HEK293 (cell line): Measurements from ENCODE around the gene UBE2J2.

Source experiments
- CTCF ChIP-seq: fragments of 450-650 bp; formaldehyde crosslinking; IDR thresholded peaks from 2 replicates; pipeline ENCODE4 v1.5.1; 2016; ENCODE audit warnings: missing biosample characterization, missing genetic modification characterization
- KLF1 ChIP-seq: fragments of 450-650 bp; formaldehyde crosslinking; IDR thresholded peaks from 2 replicates; pipeline ENCODE4 v1.5.1; 2016; ENCODE audit warnings: missing biosample characterization, missing genetic modification characterization
- PRDM6 ChIP-seq: fragments of 450-650 bp; formaldehyde crosslinking; IDR thresholded peaks from 2 replicates; pipeline ENCODE4 v1.5.1; 2017; ENCODE audit warnings: missing biosample characterization, missing genetic modification characterization
- ZBTB11 ChIP-seq: fragments of 450-650 bp; formaldehyde crosslinking; conservative IDR thresholded peaks from 2 replicates; pipeline ENCODE4 v1.5.1; 2016; ENCODE audit warnings: low read depth, missing biosample characterization, missing genetic modification characterization
- ZNF169 ChIP-seq: fragments of 450-650 bp; formaldehyde crosslinking; IDR thresholded peaks from 2 replicates; pipeline ENCODE4 v1.5.1; 2016; ENCODE audit warnings: missing biosample characterization, missing genetic modification characterization
- ZXDB ChIP-seq: fragments of 450-650 bp; formaldehyde crosslinking; IDR thresholded peaks from 2 replicates; pipeline ENCODE4 v1.5.1; 2016; ENCODE audit warnings: missing biosample characterization, missing genetic modification characterization

DNA sequence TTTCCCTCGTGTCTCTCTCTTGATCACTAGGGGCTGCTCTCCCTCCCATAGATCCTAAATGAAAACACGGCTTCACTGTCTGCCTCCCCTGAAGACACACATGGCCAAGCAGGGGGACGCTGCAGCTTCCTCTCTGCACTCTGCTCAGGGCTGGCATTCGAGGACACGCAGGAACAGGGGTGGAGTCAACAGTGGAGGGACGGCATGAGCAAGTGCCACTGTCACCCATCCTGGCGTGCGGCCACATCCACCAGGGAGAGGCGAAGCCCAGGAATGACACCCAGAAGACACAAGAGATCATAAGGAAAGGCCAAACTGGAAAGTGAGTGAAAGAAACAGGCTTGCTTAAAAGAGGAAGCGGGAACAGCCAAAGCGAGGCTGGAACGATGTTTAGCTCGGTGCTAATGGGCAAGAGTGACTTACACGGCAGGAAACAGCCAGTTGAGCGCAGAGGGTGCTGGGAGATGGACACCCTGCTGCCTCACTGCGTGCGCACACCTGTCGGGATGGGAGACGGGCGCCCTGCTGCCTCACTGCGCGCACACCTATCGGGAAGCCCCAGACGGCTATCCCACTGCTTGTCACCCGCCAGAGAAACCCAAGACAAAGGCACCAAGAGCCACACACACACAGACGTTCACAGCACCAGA, 13.6 kb downstream of the UBE2J2 start:
- no peak for TF ChIP-seq CTCF
- no peak for TF ChIP-seq ZXDB (tag by site-specific recombination)
- no peak for TF ChIP-seq PRDM6 (tag by site-specific recombination)
- TF ChIP-seq KLF1 (tag by site-specific recombination) = no peak
- TF ChIP-seq ZBTB11 (tag by site-specific recombination) = no peak
- TF ChIP-seq ZNF169 = no peak
